Measurements from ENCODE around the gene FAM169A. TPM values are rescaled to one million over a fixed set of nuclear protein-coding genes. Genes with fewer than 3 reads are reported as not detected.

FAM169A gene
- total RNA-seq, 1 experiment from 2014 or later: 23.2 TPM

DNA sequence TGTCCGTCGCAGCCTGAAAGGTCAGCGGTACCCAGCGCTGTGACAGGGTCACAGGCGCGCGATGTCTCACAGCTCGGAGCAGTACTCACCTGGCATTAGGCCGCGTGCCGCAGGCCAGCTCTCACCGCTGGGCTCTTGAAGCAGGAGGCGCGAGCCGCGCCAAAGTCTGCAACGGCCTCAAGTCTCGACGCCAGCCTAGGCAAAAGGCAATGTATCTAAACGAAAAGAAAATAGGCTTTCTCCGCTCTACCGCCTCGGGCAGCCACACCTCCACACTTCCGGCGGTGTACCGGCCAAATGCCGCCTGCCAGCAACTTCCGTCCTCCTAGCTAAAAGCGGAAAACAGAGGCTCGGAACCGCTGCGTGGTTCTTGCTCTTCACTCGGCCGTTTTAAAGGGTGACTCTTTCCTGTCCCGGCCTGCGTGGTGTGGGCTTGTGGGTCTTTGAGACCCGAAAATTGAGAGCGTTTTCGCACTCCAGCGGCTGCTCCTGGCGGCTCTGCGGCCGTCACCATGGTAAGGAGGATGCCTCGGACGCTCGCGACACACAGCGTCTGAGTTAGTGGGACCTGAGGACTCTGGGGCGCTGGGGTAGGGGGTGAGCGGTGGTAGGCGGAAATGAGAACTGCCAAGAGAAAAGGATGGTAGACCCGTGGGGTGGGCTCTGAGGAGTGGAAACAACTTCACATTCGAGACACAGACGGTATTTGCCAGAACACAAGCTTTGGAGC, 99.2 kb downstream of the FAM169A start, which contains the start of the genes GFM2 and NSA2:
Gene GFM2 (minus strand): TSS at position 269 of the 730 bp plus-strand sequence. CDS start 3,375 bp downstream, outside the sequence.
Gene NSA2 (plus strand): TSS at position 401 of the 730 bp plus-strand sequence. CDS start 112 bp downstream, at position 513.
- no peaks in the 10 kb centered on the region for H3K9me2 ChIP-seq (ENCODE audit: insufficient read depth)
- H3K79me2 ChIP-seq (ENCODE audit: insufficient read depth, low read length): peaks cover 69% of the 10 kb centered on the region
- CTCF ChIA-PET: interaction anchor here (0.5 kb wide), 1 partner anchor 52 kb away, joined by 3 read pairs; no protein-coding TSS in a partner anchor
- peak within 1 kb of the TSS; percentile 81 for H3K4me2 ChIP-seq (ENCODE audit: low read length)
- DNase-seq (ENCODE audit: low read depth, low spot score) (peak; percentile 91), ATAC-seq (peak; percentile 86)
- H3K4me3 ChIP-seq (replicated peaks in 1 of 2; ENCODE audit: low read depth in 1 of 2, low read length in 2 of 2): peak within 1 kb of the TSS; percentile 86 to 99
- H3K4me1 ChIP-seq (ENCODE audit: control insufficient read depth in 1 of 2, insufficient read depth in 2 of 2, low read length in 2 of 2): peaks cover 24 to 38% of the 10 kb centered on the region in 2 experiments; a peak in 3 of 4 replicates
- peak within 1 kb of the TSS; percentile 70 for H3K27ac ChIP-seq (ENCODE audit: low read depth, low read length)
- peak within 1 kb of the TSS; percentile 82 for H3K9ac ChIP-seq (ENCODE audit: low read length)
- no peaks in the 10 kb centered on the region for H4K20me1 ChIP-seq (ENCODE audit: insufficient read depth)
- BruUV-seq (replicated peaks): no TSS peak
- RAD21 ChIA-PET (ENCODE audit: low non-redundant PET in 1 of 2, low total read pairs in 2 of 2, uncharacterized antibody in 2 of 2, unreplicated experiment in 2 of 2): no interaction called here
- no peaks in the 10 kb centered on the region for H3K27me3 ChIP-seq (ENCODE audit: insufficient read depth, low read length)
- intact Hi-C loops (cut with micrococcal nuclease): loop anchor here (1.0 kb wide), 1 partner anchor 136 kb away; no protein-coding TSS in a partner anchor
- POLR2A ChIA-PET: interaction anchor here (1.2 kb wide), 1 partner anchor 33 kb away, joined by 3 read pairs; no protein-coding TSS in a partner anchor
- no peaks in the 10 kb centered on the region for H3K9me3 ChIP-seq (ENCODE audit: control insufficient read depth in 1 of 2, insufficient read depth in 1 of 2, low read depth in 1 of 2, low read length in 2 of 2)
- H2AFZ ChIP-seq (ENCODE audit: low read depth, low read length, poor library complexity, severe bottlenecking): peak within 1 kb of the TSS; percentile 91
- peaks cover 11 to 19% of the 10 kb centered on the region in 2 experiments; a peak in 3 of 4 replicates for H3K36me3 ChIP-seq (ENCODE audit: control insufficient read depth in 1 of 2, insufficient read depth in 2 of 2, low read length in 2 of 2)
- TF ChIP-seq SIN3A (IDR thresholded peaks at IDR 0.05; ENCODE audit: low read depth) (peak; percentile 81), POLR2A (IDR thresholded peaks at IDR 0.05; ENCODE audit: borderline replicate concordance, extremely low read depth, insufficient read depth, insufficient read length) (peak; percentile 46), EZH2phosphoT487 (IDR thresholded peaks at IDR 0.05; ENCODE audit: borderline replicate concordance) (no peak), ELF1 (IDR thresholded peaks at IDR 0.05; ENCODE audit: borderline replicate concordance, low read depth) (peak; percentile 66), CBX3 (IDR thresholded peaks at IDR 0.05; ENCODE audit: low read depth) (peak; percentile 97), ZFX (IDR thresholded peaks at IDR 0.05) (peak; percentile 63), POLR2AphosphoS5 (IDR thresholded peaks at IDR 0.05; ENCODE audit: low read depth, low read length) (peak; percentile 66), CEBPB (IDR thresholded peaks at IDR 0.05; ENCODE audit: low read depth) (no peak), MAX (IDR thresholded peaks at IDR 0.05) (peak; percentile 80), EZH2 (IDR thresholded peaks at IDR 0.05) (no peak), SRF (IDR thresholded peaks at IDR 0.05; ENCODE audit: low read depth) (peak; percentile 89), YY1 (IDR thresholded peaks at IDR 0.05; ENCODE audit: extremely low read depth, insufficient replicate concordance, low read depth, low read length) (peak; percentile 83), JUND (IDR thresholded peaks at IDR 0.05) (no peak), FOSL1 (IDR thresholded peaks at IDR 0.05; ENCODE audit: low read depth) (no peak; the same call in 1 of the 2 replicates), ZNF274 (IDR thresholded peaks at IDR 0.05; ENCODE audit: low read depth, low read length) (no peak), SP1 (IDR thresholded peaks at IDR 0.05; ENCODE audit: low read depth) (peak; percentile 95), EGR1 (IDR thresholded peaks at IDR 0.05; ENCODE audit: low read depth) (peak; percentile 48; the same call in 1 of the 2 replicates), TCF7L2 (IDR thresholded peaks at IDR 0.05; ENCODE audit: borderline replicate concordance, extremely low read depth, insufficient read depth, insufficient read length) (peak; percentile 85), RAD21 (IDR thresholded peaks at IDR 0.05; ENCODE audit: low read depth) (no peak)
- TF ChIP-seq, protein P1, sequence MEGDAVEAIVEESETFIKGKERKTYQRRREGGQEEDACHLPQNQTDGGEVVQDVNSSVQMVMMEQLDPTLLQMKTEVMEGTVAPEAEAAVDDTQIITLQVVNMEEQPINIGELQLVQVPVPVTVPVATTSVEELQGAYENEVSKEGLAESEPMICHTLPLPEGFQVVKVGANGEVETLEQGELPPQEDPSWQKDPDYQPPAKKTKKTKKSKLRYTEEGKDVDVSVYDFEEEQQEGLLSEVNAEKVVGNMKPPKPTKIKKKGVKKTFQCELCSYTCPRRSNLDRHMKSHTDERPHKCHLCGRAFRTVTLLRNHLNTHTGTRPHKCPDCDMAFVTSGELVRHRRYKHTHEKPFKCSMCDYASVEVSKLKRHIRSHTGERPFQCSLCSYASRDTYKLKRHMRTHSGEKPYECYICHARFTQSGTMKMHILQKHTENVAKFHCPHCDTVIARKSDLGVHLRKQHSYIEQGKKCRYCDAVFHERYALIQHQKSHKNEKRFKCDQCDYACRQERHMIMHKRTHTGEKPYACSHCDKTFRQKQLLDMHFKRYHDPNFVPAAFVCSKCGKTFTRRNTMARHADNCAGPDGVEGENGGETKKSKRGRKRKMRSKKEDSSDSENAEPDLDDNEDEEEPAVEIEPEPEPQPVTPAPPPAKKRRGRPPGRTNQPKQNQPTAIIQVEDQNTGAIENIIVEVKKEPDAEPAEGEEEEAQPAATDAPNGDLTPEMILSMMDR (IDR thresholded peaks at IDR 0.05 in 2 of 3, conservative IDR thresholded peaks at IDR 0.05 in 1 of 3; ENCODE audit: borderline replicate concordance in 1 of 3, insufficient read depth in 1 of 3, low read depth in 2 of 3, low read length in 2 of 3): no peak
- TF ChIP-seq, protein P2, sequence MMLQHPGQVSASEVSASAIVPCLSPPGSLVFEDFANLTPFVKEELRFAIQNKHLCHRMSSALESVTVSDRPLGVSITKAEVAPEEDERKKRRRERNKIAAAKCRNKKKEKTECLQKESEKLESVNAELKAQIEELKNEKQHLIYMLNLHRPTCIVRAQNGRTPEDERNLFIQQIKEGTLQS (IDR thresholded peaks at IDR 0.05): no peak
- TF ChIP-seq, protein P3, sequence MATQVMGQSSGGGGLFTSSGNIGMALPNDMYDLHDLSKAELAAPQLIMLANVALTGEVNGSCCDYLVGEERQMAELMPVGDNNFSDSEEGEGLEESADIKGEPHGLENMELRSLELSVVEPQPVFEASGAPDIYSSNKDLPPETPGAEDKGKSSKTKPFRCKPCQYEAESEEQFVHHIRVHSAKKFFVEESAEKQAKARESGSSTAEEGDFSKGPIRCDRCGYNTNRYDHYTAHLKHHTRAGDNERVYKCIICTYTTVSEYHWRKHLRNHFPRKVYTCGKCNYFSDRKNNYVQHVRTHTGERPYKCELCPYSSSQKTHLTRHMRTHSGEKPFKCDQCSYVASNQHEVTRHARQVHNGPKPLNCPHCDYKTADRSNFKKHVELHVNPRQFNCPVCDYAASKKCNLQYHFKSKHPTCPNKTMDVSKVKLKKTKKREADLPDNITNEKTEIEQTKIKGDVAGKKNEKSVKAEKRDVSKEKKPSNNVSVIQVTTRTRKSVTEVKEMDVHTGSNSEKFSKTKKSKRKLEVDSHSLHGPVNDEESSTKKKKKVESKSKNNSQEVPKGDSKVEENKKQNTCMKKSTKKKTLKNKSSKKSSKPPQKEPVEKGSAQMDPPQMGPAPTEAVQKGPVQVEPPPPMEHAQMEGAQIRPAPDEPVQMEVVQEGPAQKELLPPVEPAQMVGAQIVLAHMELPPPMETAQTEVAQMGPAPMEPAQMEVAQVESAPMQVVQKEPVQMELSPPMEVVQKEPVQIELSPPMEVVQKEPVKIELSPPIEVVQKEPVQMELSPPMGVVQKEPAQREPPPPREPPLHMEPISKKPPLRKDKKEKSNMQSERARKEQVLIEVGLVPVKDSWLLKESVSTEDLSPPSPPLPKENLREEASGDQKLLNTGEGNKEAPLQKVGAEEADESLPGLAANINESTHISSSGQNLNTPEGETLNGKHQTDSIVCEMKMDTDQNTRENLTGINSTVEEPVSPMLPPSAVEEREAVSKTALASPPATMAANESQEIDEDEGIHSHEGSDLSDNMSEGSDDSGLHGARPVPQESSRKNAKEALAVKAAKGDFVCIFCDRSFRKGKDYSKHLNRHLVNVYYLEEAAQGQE (IDR thresholded peaks at IDR 0.05; ENCODE audit: low read depth): no peak
